Progenitor cell of endocrine pancreas (in vitro differentiated cells): ENCODE results near the gene CFAP300. TPM values are rescaled to one million over a fixed set of nuclear protein-coding genes. Genes with fewer than 3 reads are reported as not detected.
A peak's percentile ranks its signal among the peaks of the same experiment; 100 is the strongest.

Source experiments
- DNase-seq: peaks from one replicate; pipeline ENCODE4 v3.0.0; 2021; ENCODE audit warnings: low spot score; ENCODE audit not compliant: unreplicated experiment
- H3K27ac Mint-ChIP-seq: 2 replicates; pipeline ENCODE4 v1.8.0; 2021; ENCODE audit warnings: mild to moderate bottlenecking, moderate library complexity, mixed read lengths
- H3K27me3 Mint-ChIP-seq: 2 replicates; pipeline ENCODE4 v1.8.0; 2021; ENCODE audit warnings: mixed read lengths
- H3K36me3 Mint-ChIP-seq: 2 replicates; pipeline ENCODE4 v1.8.0; 2022; ENCODE audit warnings: mixed read lengths; ENCODE audit not compliant: insufficient read depth
- H3K4me1 Mint-ChIP-seq: 2 replicates; pipeline ENCODE4 v1.8.0; 2021; ENCODE audit warnings: low read depth, mixed read lengths
- H3K4me3 Mint-ChIP-seq: 2 replicates; pipeline ENCODE4 v1.8.0; 2021; ENCODE audit warnings: low read depth, mild to moderate bottlenecking, moderate library complexity, mixed read lengths
- H3K9me3 Mint-ChIP-seq: 2 replicates; pipeline ENCODE4 v1.8.0; 2021; ENCODE audit warnings: low read depth, mixed read lengths
- total RNA-seq: library from RNA; stranded (reverse); gene quantifications from 2 replicates; pipeline ENCODE4 v1.2.1, GENCODE V29; 2021
- TF ChIP-seq, protein P1 (sequence below): fragments of 200-600 bp; sonication (generic); IDR thresholded peaks from one replicate; pipeline ENCODE4 v1.5.0; 2021; ENCODE audit warnings: antibody characterized with exemption, mild to moderate bottlenecking; ENCODE audit not compliant: unreplicated experiment

The CFAP300 gene
- total RNA-seq, 1 donor from 2014 or later = 1.5 TPM

DNA sequence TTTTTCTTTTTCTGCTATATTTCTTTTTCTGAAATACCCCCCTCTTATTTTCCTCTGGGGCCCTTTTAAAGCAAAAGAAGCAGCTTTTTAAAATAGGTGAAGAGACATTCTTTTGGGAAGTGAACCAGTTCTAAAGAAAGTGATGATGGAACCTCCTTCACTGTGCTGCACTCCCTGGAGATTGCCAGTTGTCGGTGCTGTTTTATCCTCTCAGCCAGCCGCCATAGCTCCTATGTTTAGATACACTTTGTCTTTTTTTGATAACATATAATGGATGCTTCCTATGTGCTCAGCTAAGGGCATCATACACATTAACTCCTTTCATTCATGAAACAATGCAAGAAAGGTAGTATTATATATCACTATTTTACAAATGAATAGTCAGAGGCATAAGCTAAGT lies 14.0 kb downstream of the CFAP300 start:
- no peak for DNase-seq
- Mint-ChIP-seq H3K27ac (no peak overlapping the region), H3K27me3 (no peaks in the 10 kb centered on the region), H3K4me1 (no peaks in the 10 kb centered on the region), H3K4me3 (no peak overlapping the region), H3K9me3 (no peaks in the 10 kb centered on the region), H3K36me3 (no peaks in the 10 kb centered on the region)
- TF ChIP-seq, protein P1, sequence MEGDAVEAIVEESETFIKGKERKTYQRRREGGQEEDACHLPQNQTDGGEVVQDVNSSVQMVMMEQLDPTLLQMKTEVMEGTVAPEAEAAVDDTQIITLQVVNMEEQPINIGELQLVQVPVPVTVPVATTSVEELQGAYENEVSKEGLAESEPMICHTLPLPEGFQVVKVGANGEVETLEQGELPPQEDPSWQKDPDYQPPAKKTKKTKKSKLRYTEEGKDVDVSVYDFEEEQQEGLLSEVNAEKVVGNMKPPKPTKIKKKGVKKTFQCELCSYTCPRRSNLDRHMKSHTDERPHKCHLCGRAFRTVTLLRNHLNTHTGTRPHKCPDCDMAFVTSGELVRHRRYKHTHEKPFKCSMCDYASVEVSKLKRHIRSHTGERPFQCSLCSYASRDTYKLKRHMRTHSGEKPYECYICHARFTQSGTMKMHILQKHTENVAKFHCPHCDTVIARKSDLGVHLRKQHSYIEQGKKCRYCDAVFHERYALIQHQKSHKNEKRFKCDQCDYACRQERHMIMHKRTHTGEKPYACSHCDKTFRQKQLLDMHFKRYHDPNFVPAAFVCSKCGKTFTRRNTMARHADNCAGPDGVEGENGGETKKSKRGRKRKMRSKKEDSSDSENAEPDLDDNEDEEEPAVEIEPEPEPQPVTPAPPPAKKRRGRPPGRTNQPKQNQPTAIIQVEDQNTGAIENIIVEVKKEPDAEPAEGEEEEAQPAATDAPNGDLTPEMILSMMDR = peak; percentile 19

DNA sequence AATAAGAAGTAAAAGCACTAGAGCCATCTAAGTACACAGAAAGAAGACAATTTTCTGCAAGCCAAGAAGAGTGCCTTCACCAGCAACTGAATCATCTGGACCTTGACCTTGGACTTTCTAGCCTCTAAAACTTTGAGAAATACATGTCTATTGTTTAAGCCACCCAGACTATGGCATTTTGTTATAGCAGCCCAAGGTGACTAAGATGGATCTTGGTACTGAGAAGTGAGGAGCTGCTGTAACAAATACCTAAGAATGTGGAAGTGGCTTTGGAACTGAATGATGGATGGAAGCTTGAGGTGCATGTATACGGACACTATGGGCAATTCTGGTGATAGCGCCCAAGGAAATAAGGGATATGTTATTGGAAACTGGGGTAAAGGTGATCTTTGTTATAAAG lies 14.9 kb downstream of the CFAP300 start:
- H3K4me3 Mint-ChIP-seq = no peak overlapping the region
- H3K4me1 Mint-ChIP-seq = no peaks in the 10 kb centered on the region
- DNase-seq = no peak
- H3K36me3 Mint-ChIP-seq = no peaks in the 10 kb centered on the region
- TF ChIP-seq, protein P1 = no peak
- no peak overlapping the region for H3K27ac Mint-ChIP-seq
- H3K27me3 Mint-ChIP-seq = no peaks in the 10 kb centered on the region
- no peaks in the 10 kb centered on the region for H3K9me3 Mint-ChIP-seq

GRCh38 chr11:102064316-102064715 lies 17.1 kb downstream of the CFAP300 start:
- DNase-seq = no peak
- no peaks in the 10 kb centered on the region for H3K27me3 Mint-ChIP-seq
- no peaks in the 10 kb centered on the region for H3K9me3 Mint-ChIP-seq
- H3K27ac Mint-ChIP-seq = no peak overlapping the region
- no peak overlapping the region for H3K4me3 Mint-ChIP-seq
- no peaks in the 10 kb centered on the region for H3K4me1 Mint-ChIP-seq
- no peaks in the 10 kb centered on the region for H3K36me3 Mint-ChIP-seq
- TF ChIP-seq, protein P1 = no peak

DNA sequence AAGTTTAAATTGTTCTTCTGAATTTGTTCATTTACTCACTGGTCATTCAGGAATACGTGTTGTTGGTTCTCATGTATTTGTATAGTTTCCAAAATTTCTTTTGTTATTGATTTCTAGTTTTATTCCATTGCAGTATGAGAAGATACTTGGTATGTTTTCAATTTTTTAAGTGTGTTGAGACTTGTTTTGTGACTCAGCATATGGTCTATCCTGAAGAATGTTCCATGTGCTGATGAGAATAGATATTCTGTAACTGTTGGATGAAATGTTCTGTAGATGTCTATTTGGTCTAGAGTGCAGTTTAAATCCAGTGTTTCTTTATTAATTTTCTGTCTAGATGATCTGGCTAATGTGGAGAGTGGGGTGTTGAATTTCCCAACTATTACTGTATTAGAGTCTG lies 23.5 kb downstream of the CFAP300 start:
- Mint-ChIP-seq H3K4me3 (no peak overlapping the region), H3K4me1 (no peaks in the 10 kb centered on the region), H3K27ac (no peak overlapping the region), H3K27me3 (no peaks in the 10 kb centered on the region), H3K36me3 (peaks cover 5% of the 10 kb centered on the region), H3K9me3 (peaks cover 28% of the 10 kb centered on the region)
- TF ChIP-seq, protein P1 = no peak
- DNase-seq = no peak

DNA sequence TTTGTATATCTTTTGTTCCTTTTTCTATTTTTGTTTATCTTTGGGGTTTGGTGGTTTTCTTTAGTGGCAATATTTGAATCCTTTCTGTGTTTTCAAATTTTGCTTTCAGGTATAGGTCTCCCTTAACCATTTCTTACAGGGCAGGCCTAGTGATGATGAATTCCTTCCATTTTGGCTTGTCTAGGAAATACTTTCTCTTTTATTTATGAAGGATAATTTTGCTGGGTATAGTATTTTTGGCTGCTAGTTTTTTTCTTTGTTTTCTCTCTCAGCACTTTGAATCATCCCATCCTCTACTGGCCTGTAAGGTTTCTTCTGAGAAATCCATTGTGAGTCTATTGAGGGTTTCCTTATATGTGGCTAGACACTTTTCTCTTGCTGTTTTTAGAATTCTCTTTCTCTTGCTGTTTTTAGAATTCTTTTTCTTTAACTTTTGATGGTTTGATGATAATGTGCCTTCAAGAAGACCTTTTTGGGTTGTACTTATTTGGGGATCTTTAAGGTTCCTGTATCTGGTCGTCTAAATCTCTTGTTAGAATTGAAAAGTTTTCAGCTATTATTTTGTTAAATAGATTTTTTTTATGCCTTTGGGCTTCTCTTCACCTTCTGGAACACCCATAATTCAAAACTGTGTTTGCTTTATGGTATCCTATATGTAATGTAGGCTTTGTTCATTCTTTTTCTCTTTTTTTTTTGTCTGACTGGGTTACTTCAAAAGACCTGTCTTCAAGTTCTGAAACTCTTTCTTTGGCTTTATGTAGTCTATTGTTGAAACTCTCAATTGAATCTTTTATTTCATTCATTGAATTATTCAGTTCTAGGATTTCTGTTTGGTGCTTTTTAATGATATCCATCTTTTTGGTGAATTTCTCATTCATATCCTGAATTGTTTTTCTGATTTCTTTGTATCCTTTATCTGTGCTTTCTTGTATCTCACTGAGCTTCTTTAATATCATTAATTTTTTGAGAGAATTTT lies 24.5 kb downstream of the CFAP300 start:
- no peaks in the 10 kb centered on the region for H3K27me3 Mint-ChIP-seq
- H3K36me3 Mint-ChIP-seq = peaks cover 5% of the 10 kb centered on the region
- no peak overlapping the region for H3K27ac Mint-ChIP-seq
- peaks cover 28% of the 10 kb centered on the region for H3K9me3 Mint-ChIP-seq
- H3K4me1 Mint-ChIP-seq = peaks cover 2% of the 10 kb centered on the region
- DNase-seq = no peak
- no peak overlapping the region for H3K4me3 Mint-ChIP-seq
- TF ChIP-seq, protein P1 = no peak
